ENCODE data around the gene CIDEA.

GRCh38 chr18:12254136-12254819, at the start of gene CIDEA:
- TF ChIP-seq USF2 (CRISPR knock-in tag; IDR thresholded peaks at IDR 0.05): no peak
- TF ChIP-seq CTCF (IDR thresholded peaks at IDR 0.05): no peak
- peak; percentile 86 for TF ChIP-seq CREB1 (CRISPR knock-in tag; IDR thresholded peaks at IDR 0.05)
- no peak for TF ChIP-seq NR3C1 (CRISPR knock-in tag; conservative IDR thresholded peaks at IDR 0.05; ENCODE audit: low read depth)
- TF ChIP-seq ZNF396 (CRISPR knock-in tag; IDR thresholded peaks at IDR 0.05; ENCODE audit: borderline replicate concordance): no peak
- no peak for TF ChIP-seq AR (CRISPR knock-in tag; IDR thresholded peaks at IDR 0.05)
